A673 (cell line): ENCODE results near the gene PACRG.

ENCODE experiments used
- CTCF ChIP-seq: fragments of 300-800, 200-600 bp; sonication (generic); conservative IDR thresholded peaks from 2 replicates; pipeline ENCODE4 v1.5.1; 2017; ENCODE audit warnings: low read depth, mild to moderate bottlenecking, antibody characterized with exemption, low read length, moderate library complexity, mixed read lengths
- EZH2 ChIP-seq: fragments of 200-600 bp; sonication (generic); IDR thresholded peaks from 2 replicates; pipeline ENCODE4 v1.6.1; 2017; ENCODE audit warnings: borderline replicate concordance, low read depth, mild to moderate bottlenecking, mixed read lengths, antibody characterized with exemption, low read length; ENCODE audit not compliant: poor library complexity, severe bottlenecking

GRCh38 chr6:163349696-163350095, 621.9 kb downstream of the PACRG start:
- TF ChIP-seq CTCF (no peak), EZH2 (no peak)
